ENCODE data around the gene SLC17A9. TPM values are rescaled to one million over a fixed set of nuclear protein-coding genes. Genes with fewer than 3 reads are reported as not detected.

The SLC17A9 gene
- total RNA-seq, 2 experiments from 2014 or later, result 78.5 to 78.7 TPM

GRCh38 chr20:62942456-62942855 lies 10.1 kb upstream of the SLC17A9 start:
- DNase-seq, result no peak
- H3K27ac Mint-ChIP-seq, result no peak overlapping the region
- no peak for TF ChIP-seq CTCF (IDR thresholded peaks at IDR 0.05)
- H3K9me3 Mint-ChIP-seq, result no peaks in the 10 kb centered on the region
- intact Hi-C loops (cut with micrococcal nuclease), result no loop called here
- peaks cover 54% of the 10 kb centered on the region for H3K36me3 Mint-ChIP-seq (ENCODE audit: low read depth)
- H3K4me3 Mint-ChIP-seq, result no peak overlapping the region
- CTCF ChIA-PET, result no interaction called here
- ATAC-seq, result no peak
- peaks cover 26% of the 10 kb centered on the region for H3K4me1 Mint-ChIP-seq (ENCODE audit: low read depth)
- H3K27me3 Mint-ChIP-seq, result no peaks in the 10 kb centered on the region
- POLR2A ChIA-PET, result interaction anchor here (2.1 kb wide), 1 partner anchor 8 kb away, joined by 5 read pairs; no protein-coding TSS in a partner anchor

GRCh38 chr20:62943396-62943795 lies 9.1 kb upstream of the SLC17A9 start:
- H3K36me3 Mint-ChIP-seq (ENCODE audit: low read depth), result peaks cover 60% of the 10 kb centered on the region
- DNase-seq (no peak), ATAC-seq (no peak)
- POLR2A ChIA-PET, result interaction anchor here (1.1 to 2.1 kb wide), 2 partner anchors 9 to 16 kb away, joined by 3 to 5 read pairs; no protein-coding TSS in a partner anchor
- H3K27me3 Mint-ChIP-seq, result no peaks in the 10 kb centered on the region
- intact Hi-C loops (cut with micrococcal nuclease), result no loop called here
- H3K9me3 Mint-ChIP-seq, result no peaks in the 10 kb centered on the region
- peaks cover 27% of the 10 kb centered on the region for H3K4me1 Mint-ChIP-seq (ENCODE audit: low read depth)
- H3K4me3 Mint-ChIP-seq, result no peak overlapping the region
- no peak overlapping the region for H3K27ac Mint-ChIP-seq
- TF ChIP-seq CTCF (IDR thresholded peaks at IDR 0.05), result no peak
- CTCF ChIA-PET, result interaction anchor here (1.1 to 1.6 kb wide), 2 partner anchors 27 to 35 kb away, joined by 3 read pairs; no protein-coding TSS in a partner anchor

GRCh38 chr20:62944184-62944583 lies 8.3 kb upstream of the SLC17A9 start:
- ATAC-seq (no peak), DNase-seq (no peak)
- ChIA-PET POLR2A (interaction anchor here (1.1 to 2.1 kb wide), 3 partner anchors 9 to 17 kb away, joined by 3 to 5 read pairs (median 4); no protein-coding TSS in a partner anchor), CTCF (interaction anchor here (1.1 to 1.6 kb wide), 2 partner anchors 28 to 36 kb away, joined by 3 read pairs; no protein-coding TSS in a partner anchor)
- Mint-ChIP-seq H3K9me3 (no peaks in the 10 kb centered on the region), H3K4me3 (no peak overlapping the region), H3K36me3 (ENCODE audit: low read depth) (peaks cover 65% of the 10 kb centered on the region), H3K27ac (no peak overlapping the region), H3K4me1 (ENCODE audit: low read depth) (peaks cover 25% of the 10 kb centered on the region), H3K27me3 (no peaks in the 10 kb centered on the region)
- TF ChIP-seq CTCF (IDR thresholded peaks at IDR 0.05), result no peak
- intact Hi-C loops (cut with micrococcal nuclease), result no loop called here

- H3K4me1 Mint-ChIP-seq (ENCODE audit: low read depth), result peaks cover 20% of the 10 kb centered on the region
- H3K4me3 Mint-ChIP-seq, result no peak overlapping the region
- POLR2A ChIA-PET, result interaction anchor here (0.7 to 1.4 kb wide), 4 partner anchors 8 to 63 kb away, joined by 3 to 4 read pairs (median 3); no protein-coding TSS in a partner anchor
- H3K27ac Mint-ChIP-seq, result no peak overlapping the region
- no peaks in the 10 kb centered on the region for H3K9me3 Mint-ChIP-seq
- H3K36me3 Mint-ChIP-seq (ENCODE audit: low read depth), result peaks cover 67% of the 10 kb centered on the region
- DNase-seq, result no peak
- no peak for ATAC-seq
- CTCF ChIA-PET, result interaction anchor here (1.1 to 1.6 kb wide), 2 partner anchors 29 to 37 kb away, joined by 3 read pairs; no protein-coding TSS in a partner anchor
- intact Hi-C loops (cut with micrococcal nuclease), result no loop called here
- TF ChIP-seq CTCF (IDR thresholded peaks at IDR 0.05), result no peak
- no peaks in the 10 kb centered on the region for H3K27me3 Mint-ChIP-seq
These were observed 7.8 kb upstream of the SLC17A9 start for GRCh38 chr20:62944746-62945145.

- ATAC-seq, result no peak
- Mint-ChIP-seq H3K27me3 (no peaks in the 10 kb centered on the region), H3K9me3 (no peaks in the 10 kb centered on the region), H3K4me3 (no peak overlapping the region), H3K36me3 (ENCODE audit: low read depth) (peaks cover 73% of the 10 kb centered on the region), H3K4me1 (ENCODE audit: low read depth) (peaks cover 17% of the 10 kb centered on the region), H3K27ac (no peak overlapping the region)
- ChIA-PET POLR2A (interaction anchor here (1.1 to 1.3 kb wide), 2 partner anchors 8 to 34 kb away, joined by 3 read pairs; partner anchors contain the start of gene GID8), CTCF (interaction anchor here (1.3 kb wide), 1 partner anchor 38 kb away, joined by 5 read pairs; no protein-coding TSS in a partner anchor)
- no peak for DNase-seq
- intact Hi-C loops (cut with micrococcal nuclease), result no loop called here
- TF ChIP-seq CTCF (IDR thresholded peaks at IDR 0.05), result no peak
These were observed 6.7 kb upstream of the SLC17A9 start for GRCh38 chr20:62945771-62946339.
